SHP77 (cell line): ENCODE data around the gene LRP1B.
A peak's percentile ranks its signal among the peaks of the same experiment; 100 is the strongest.

ENCODE experiments used
- DNase-seq, 2 experiments: peaks; one replicate each; lab custom pipeline; 2025; lab: John Stamatoyannopoulos, UW

LRP1B gene

DNA sequence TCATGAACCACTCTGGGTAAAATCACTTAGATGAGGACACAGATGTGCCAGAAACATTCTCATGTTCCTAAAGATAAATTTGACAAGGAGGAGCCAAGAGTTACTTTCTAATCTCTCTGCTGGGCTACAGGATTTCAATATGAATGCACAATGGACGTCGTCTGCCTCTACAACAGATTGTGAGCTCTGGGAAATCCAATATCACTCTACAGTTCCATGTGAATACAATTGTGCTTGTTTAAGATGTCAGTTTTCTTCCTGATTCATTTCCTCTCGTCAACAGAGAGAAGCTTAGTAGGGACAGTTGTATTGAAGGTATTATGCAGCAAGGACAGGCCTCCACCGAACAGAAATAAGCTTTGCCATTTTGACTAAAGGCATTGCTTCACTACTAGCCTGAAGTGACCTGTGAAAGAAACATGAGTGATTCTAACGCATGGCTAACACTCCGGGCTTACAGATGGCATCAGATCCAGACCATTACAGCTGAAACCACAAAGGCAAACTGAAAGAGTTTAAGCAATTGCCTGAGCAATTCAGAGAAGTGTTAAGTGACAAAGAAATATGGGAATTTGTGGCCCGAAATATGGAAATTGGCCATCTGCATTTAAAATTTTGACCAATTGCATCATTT lies 1591.5 kb downstream of the LRP1B start:
- no peak for DNase-seq

DNA sequence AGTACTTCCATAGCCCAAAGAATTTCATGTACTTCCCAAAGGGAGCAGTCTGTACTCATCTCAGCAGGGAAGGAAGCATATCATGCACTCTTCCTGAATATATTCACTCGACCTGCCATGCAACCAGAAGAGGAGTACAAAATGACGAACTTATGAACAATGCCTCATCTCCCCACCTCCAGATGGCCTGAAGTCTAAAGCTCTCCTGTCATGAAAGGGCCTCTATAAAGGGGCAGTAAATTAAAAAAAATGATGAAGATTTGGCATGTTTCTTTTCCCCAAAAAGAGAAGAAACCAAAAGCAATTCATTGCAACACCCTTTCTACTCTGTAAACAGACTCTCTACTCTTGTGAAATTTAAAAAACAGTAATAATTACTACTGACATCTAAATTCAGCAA lies 1601.1 kb downstream of the LRP1B start:
- no peak for DNase-seq

DNA sequence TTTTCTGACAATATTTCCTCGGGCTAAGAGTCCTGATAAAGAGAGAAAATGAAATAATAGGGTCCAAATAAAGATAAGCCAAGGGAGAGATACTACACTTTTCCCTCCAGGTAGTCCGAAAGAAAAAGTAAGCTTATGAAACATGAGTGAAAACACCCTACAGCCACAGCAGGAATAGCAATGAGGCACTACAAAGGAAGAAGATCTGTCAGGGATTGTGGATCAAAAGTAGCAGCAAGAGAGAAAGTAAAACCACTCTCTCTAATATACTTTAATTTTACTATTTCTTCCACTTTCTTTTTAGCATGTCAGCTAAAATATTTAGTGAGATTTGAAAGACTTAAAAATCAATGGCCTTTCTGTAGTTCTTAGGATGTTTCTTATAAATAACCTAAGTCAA lies 1601.8 kb downstream of the LRP1B start:
- no peak for DNase-seq

DNA sequence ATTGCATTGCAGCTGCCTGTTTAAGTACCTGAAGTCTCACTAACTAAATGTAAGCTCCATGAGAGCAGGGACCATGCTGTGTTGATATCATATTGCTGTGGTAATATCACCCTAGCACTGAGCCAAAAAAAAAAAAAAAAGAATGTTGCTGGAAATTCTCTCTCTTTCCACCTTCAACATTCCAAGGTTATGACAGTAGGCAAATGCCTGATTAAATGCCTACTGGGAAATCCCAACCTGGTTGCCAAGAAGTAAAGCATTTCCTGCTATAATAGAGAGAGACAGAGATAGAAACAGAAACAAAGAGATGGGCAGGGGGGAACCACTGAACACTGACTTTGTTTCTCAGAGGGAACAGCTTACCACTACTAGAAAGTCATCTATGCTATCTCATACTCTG lies 1604.2 kb downstream of the LRP1B start:
- DNase-seq = no peak

DNA sequence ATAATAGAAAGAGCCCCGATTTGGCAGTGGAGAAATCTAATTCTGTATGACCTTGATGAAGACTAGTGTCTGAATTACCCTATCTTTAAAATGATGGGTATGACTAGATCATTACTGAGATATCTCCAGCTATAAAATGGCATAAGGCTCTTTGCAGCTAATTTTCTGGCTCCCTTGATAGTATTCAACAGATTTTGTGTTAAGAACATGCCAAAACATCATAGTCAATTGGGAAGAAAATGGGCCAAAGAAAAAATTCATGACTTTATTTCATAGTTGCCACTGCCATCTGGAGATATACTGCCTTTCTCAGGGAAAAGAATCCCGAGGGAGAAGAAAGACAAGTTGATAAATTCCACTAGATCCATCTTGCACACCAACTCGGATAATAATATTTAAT lies 1618.7 kb downstream of the LRP1B start:
- no peak for DNase-seq

DNA sequence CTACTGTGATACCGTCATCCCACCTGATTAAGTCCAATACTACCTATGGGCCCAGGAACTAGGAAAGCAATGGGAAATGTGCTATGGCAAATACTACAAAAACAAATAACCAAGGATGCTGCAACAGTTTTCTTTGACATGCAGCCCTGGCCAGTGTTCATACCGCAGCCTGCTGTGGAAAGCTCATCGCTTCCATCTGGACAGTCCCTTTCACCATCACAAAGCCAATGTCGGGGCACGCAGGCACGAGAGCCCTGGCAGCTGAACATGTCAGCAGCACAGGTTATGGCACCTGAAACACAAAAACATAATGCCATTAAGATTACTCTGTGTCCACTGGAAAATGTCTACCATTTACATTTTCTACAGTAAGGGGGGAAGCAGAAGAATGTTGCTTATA lies 1621.1 kb downstream of the LRP1B start:
- DNase-seq = no peak

DNA sequence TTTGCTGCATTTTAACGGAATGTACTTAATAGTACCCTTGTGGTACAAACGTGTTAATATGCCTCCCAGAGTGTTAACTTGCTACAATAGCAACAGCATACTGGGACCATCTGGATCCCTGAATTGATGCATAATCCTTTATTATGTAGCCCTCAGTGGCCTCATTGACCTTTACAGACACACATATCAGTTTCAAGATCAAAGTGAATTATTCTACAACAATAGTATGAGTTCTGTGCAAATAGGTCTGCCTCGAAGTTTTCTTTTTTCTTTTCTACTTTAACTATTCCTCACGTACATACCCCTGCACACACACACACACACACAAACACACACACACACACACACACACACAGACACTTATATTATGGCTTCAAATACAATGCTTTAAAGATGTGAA lies 1622.1 kb downstream of the LRP1B start:
- no peak for DNase-seq

DNA sequence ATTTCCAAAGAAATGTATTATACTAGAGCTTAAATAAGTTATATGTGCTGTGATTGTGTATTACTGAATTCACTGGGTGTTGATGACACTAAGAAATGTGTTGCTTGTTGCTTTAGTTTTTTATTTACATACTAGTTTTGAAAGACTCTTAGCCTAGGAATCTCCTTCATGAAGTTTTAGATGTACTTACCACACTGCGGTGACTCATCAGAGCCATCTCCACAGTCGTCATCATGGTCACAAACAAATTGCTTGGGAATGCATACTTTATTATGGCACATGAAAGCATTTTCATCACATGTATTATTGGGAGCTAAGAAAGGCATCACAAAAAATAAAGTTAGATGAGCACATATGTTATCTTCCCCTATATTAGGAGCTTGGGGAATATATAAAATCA lies 1624.2 kb downstream of the LRP1B start:
- DNase-seq = no peak

DNA sequence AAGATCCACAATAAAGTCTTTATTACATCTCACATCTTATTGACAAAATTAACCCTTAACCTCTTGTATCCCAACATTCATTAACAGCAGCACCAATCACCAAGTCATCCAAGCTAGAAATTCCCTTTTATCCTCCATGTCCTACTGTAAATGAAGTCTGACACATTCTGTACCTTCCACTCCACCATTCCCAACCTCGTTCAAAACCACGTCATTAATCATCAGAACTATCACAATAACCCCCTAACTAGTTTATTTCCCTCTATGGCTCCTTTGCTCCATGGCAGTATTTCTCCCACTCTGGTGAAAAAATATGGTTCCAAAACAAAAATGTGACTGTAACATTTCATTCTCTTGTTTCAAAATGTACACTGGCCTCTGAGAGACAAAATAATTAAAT lies 1626.2 kb downstream of the LRP1B start:
- no peak for DNase-seq

DNA sequence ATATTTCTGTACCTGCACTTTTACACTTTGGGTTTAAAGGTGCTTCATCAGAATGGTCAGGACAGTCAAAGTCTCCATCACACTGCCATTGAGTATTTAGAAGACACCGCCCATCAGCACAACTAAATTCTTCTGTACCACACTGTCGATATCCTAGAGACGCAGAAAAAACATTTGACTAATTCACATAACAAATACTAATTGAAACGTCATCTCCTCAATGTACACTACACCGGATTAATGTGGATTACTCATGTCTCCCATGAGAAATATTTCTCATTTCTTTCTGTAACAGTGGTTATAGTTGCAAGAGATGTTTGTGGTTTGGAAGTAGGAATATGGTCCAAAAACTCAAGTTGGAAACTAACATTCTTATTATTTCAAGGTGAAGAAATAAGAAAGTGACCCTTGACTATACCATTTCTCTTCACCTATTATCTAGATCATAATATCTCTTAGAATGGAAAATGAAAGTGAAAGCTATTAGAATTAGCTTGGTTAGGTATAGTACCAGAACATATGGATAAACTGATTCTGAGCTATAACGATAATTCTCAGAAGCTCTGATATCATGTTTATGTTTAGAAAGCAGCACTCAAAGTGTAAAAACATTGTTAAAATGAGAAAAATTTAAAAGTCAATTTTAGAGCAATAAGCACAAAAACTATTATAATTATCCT lies 1627.7 kb downstream of the LRP1B start:
- DNase-seq = no peak

DNA sequence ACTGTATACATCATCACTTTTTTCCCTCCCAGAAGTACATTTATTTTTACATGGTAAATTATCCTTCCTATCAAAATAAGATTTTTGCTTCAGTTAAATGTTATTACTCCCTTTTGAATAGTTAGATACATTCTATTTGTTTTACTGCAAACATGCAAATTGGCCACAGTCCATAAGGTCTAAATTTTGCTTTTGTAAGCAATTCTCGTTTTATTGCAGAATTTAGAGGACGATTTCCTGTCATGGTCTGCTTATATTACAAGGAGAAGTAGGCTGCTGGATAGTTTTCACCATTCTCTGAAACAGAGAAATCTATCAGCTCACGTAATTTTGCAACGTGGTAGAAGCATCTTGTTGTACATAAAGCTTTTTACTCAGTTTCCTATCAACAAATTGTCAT lies 1632.5 kb downstream of the LRP1B start:
- no peak for DNase-seq

DNA sequence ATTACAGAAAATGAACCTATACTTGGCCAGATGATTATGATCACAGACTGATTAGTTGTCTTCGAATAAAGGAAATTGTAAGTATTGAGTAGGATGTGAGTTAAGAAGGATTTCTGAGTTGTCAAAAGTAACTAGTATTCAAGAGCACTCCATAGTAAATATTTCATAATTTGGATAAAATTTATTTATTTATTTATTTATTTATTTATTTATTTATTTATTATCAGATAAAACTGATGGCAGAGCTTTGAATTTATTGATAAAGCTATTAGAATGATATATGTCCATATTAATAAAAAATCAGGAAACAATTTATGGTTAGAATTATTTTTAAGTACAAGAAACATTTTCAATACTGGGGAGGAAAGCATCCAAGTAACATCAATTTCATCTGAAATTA lies 1634.1 kb downstream of the LRP1B start:
- no peak for DNase-seq

DNA sequence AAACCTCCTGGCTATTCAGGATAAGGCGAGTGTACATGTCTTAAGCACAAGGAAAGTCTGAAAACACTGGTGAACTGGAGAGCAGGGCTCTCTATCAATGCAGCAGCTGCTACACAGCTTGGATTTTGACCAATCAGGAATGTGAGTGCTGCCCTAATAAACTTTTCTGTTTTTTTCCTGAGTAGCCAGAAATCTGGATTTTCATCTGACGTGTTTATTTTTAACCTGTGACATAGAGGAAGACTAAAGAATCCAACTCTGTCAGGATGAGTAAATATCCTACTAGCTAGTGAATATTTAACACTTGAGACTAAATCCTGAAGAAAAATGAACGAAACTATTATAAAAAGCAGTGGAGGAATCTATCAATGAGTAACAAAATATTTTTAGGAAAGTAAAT lies 1638.9 kb downstream of the LRP1B start:
- DNase-seq = no peak

DNA sequence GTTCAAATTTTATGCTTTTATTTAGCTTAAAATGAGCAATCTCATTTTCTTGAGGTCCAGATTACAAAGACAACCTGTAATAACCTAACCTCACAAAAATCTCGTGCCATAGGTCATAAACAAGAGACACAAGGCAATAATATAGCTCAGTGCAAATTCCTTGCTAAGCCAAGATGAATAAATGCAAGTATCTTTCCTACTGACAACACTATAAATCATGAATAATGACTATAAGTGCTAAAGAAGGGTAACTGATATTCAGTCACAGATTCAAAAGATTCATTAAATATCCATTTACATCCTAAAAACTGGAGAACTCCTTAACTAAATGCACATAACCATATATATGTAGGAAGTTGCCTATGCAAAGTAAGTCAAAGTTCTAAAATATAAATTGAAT lies 1641.6 kb downstream of the LRP1B start:
- no peak for DNase-seq

DNA sequence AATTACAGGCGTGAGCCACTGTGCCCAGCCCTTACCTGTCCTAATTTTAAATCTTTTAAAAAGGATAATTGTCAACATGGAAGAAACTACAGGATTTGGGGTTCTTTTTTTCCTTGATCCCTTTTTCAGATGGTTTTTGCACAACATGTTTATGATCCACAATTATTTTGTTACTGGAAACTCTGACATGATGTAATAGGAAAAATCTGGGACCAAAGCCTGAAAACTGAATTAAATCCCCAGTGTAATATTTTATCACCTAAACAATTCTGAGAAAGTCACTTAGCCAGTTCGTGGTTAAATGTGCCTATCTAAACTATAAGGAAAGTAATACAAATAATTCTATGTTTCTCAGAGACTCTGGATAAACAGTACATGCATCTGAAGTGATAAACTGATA lies 1649.7 kb downstream of the LRP1B start:
- DNase-seq = no peak

DNA sequence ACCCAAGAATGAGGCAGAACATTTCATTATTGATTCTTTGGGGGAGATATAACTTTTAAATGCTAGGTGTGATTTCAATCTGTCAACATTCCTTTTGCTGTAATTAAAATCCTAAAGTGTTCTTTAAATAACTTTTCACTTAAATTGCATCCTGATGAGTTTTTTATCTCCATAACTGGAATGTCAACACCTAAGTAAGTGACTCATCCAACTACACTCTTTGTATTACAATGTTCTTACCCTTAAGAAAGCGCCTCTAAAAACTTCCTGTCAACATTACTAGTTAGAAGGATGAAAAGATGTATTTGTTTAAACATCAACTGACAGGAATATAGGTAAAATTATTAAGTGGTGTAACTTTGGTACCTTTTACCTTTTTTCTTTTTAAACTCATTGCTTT lies 1657.0 kb downstream of the LRP1B start:
- DNase-seq = no peak

DNA sequence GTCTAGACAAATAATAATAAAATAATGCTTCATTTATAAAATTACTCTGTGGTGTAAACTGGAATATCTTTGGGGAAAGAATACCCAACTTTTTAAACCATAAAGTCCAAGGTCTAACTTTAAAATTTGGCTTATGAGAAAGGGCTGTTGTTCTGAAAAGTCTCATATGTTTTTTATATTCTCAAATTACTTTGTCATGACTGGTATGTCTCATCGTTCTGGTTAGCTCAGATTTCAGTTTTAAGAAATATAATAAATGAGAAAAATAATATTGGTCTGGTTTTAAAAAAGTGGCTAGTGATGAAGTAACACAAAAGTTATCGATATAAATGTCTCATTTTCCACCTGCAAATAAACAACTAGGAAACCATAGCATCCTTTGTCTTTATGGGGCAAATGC lies 1658.1 kb downstream of the LRP1B start:
- DNase-seq = no peak

DNA sequence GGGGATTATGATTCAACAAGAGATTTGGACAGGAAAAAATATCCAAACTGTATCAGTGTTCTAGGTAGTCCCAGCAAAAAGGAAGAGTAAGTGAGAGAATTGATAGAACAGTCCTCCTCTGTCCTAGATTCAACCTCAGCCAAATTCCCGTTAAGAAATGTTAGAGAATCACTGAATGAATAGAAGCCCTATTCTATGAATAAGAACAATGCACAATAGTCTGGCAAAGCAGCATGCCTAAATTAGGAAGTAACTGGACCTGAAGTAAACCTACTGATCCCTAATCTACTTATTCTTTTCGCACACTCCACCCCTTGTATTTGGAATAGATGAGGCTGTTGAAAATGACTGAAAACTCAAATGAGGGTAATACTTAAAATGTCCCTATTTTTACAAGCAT lies 1665.5 kb downstream of the LRP1B start:
- DNase-seq = no peak

DNA sequence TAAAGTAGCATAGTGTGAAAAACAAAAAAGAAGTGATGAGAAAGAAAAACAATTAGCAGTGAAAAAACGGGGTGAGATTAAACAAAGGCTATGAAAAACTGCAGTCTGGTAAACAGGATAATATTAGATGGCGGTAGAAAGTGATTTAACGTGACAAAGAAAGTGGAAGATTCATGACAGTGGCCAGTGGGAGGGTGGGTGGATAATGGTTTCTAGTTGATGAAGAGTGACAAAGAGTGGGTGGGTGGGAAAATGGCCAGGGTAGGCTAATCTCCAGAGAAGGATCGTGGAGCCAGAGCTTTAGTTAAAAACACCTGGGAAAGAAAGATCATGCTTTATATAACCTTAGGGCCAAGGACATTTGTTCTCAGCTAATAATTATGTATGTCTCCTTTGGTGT lies 1667.8 kb downstream of the LRP1B start:
- no peak for DNase-seq

DNA sequence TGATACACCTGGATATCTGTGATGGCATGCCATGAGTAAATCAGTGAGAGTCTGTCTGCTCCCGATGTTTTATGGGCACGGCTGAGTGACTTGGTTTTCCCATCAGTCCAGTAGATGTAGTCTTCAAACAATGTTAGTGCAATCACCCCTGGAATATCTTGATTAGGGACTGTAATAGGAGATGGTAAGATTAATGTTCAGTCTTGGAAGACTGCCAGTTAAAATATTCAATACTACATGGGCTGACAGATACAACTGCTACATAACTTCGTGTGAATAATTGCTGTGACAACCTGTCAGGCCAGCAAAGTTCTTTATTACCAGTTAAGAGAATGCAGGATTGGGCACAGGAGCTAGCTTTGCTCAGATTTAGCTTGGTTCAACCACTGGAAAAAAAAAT lies 1673.3 kb downstream of the LRP1B start:
- peak; percentile 14 to 32 for DNase-seq

DNA sequence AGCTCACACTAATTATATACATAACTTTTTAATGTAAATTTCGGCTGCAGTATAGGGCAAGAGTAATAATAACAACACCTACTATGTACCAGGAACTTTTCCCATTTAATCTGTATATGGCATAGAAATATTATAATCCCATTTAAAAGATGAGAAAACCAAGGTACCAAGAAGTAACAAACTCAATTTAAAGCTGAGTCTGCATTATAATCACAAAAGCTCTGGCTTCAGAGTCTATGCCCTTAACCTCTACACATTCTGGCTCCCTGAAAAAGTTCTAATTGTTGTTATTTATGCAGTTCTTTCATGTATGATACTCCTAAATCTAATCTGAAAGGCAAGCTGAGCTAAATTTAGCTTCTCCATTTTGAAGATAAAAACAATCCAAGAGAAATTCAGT lies 1675.5 kb downstream of the LRP1B start:
- DNase-seq = no peak

DNA sequence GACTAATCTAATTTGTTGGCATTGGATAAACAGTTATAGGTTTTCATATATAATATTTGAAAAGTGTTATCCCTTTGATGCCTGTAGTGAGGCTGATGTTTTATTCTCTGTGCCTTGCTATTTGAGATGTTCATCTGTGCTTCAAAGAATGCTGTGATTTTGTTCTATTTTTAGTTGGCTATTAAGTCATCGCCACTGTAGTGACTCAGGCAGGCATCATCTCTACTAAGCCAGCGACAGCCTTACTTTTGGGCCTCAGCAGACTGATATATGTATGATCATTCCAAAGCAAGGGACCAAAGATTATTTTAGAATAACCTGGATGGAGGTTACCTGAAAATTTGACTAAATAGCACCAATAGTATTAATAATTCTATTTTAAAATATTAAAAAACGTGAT lies 1676.1 kb downstream of the LRP1B start:
- DNase-seq = no peak

DNA sequence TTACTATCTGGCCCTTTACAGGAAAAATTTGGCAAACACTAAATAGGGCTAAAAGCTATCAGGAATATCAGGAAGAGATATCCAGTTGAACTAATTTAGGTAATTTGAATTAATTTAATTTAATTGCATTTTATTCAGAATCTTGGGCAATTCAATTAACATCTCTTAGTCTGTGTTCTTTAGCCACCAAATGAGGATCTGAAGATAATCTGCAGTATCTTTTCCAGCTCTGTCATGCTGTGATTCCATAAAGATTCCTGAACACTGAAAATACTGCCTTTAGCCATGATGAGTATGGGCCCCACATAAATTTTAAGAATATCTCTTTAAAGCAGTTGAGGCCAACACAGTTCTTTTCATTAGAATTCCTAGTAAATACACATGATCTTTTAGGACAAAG lies 1679.5 kb downstream of the LRP1B start:
- DNase-seq = no peak

DNA sequence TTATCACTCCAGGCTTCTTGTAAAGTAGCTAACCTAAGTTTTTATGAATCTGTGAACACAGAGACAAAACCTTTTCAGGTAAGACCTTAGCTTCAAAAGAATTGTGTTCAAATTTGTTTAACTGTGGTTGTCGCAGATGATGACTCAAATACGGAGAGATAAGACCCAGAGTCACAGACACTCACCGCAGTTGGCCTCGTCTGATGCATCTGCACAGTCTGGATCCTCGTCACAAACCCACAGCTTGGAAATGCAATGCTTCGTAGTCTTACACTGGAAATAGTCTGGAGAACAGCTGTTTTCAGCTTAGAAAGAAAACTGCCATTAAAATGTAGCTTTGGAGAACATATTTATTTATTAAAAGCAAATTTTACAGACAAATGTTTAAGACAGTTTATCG lies 1688.5 kb downstream of the LRP1B start:
- DNase-seq = no peak
